Left lung (tissue), 10 donors: ENCODE results near the gene VAV3. TPM values are rescaled to one million over a fixed set of nuclear protein-coding genes. Genes with fewer than 3 reads are reported as not detected.

ENCODE experiments used
- ATAC-seq: fragments of 200-7000 bp; cut with Tn5 transposase; one replicate; pipeline ENCODE4 v1.9.1; 2020; ENCODE audit warnings: moderate library complexity
- DNase-seq, 4 donors: peaks; one replicate each; pipeline ENCODE4 v3.0.0-alpha.2; 2013 to 2020
- H3K27ac ChIP-seq, 2 donors: fragments of 200-600 bp; sonication (generic) in 1 of 2; one replicate each; pipeline versions ENCODE4 v1.5.0 to v1.8.0; 2020 to 2021
- H3K27me3 ChIP-seq, 2 donors: fragments of 200-600 bp; sonication (generic) in 1 of 2; one replicate each; pipeline versions ENCODE4 v1.5.0 to v1.8.0; 2020 to 2021
- H3K36me3 ChIP-seq, 2 donors: fragments of 200-600 bp; sonication (generic) in 1 of 2; one replicate each; pipeline versions ENCODE4 v1.5.0 to v1.8.0; 2020 to 2021
- H3K4me1 ChIP-seq, 2 donors: fragments of 200-600 bp; one replicate each; pipeline ENCODE4 v1.8.0; 2021
- H3K4me3 ChIP-seq, 2 donors: fragments of 200-600 bp; sonication (generic) in 1 of 2; one replicate each; pipeline versions ENCODE4 v1.5.0 to v1.8.0; 2020 to 2021; ENCODE audit warnings: mild to moderate bottlenecking in 1 of 2
- H3K9me3 ChIP-seq, 2 donors: fragments of 200-600 bp; sonication (generic) in 1 of 2; one replicate each; pipeline versions ENCODE4 v1.5.0 to v1.8.0; 2020 to 2021
- intact Hi-C, 2 donors: fragments of 100-400 bp; cut with DNase I; formaldehyde crosslinking; loops; one replicate each; pipeline versions ENCODE4 v1.11.2 to v1.14.2; 2022
- polyA plus RNA-seq, 6 donors: library from polyadenylated mRNA; unstranded; fragments of 120-200 nt; gene quantifications; one replicate each; pipeline ENCODE4 v1.2.1, GENCODE V29; 2013; ENCODE audit not compliant: insufficient read length in 6 of 6
- total RNA-seq, 2 donors: library from RNA; stranded (reverse); fragmentation: NEBNext Ultra II Directional; extraction: Animal tissue kit (Norgen Biotek cat#: 25700); gene quantifications; one replicate each; pipeline ENCODE4 v1.2.1, GENCODE V29; 2021
- TF ChIP-seq, protein P1 (sequence below), 2 donors: fragments of 200-600 bp; sonication (generic) in 1 of 2; IDR thresholded peaks; one replicate each; pipeline versions ENCODE4 v1.5.0 to v1.8.0; 2021; ENCODE audit warnings: antibody characterized with exemption in 2 of 2
- donor health status: DM: no; HTN: yes; CAD: no.
- donor health status: DM: no; HTN: no; CAD: no.

Gene VAV3
- total and polyA plus RNA-seq, 8 donors: 5.3 to 14.5 (median 7.2) TPM

- Histone ChIP-seq H3K4me3 (no peak overlapping the region), H3K27me3 (no peaks in the 10 kb centered on the region), H3K36me3 (no peaks in the 10 kb centered on the region), H3K4me1 (no peaks in the 10 kb centered on the region), H3K27ac (no peak overlapping the region), H3K9me3 (no peaks in the 10 kb centered on the region)
- DNase-seq: peak in 2 of 4 donors; percentile 15 to 56
- peak; percentile 79 for ATAC-seq
- TF ChIP-seq, protein P1, sequence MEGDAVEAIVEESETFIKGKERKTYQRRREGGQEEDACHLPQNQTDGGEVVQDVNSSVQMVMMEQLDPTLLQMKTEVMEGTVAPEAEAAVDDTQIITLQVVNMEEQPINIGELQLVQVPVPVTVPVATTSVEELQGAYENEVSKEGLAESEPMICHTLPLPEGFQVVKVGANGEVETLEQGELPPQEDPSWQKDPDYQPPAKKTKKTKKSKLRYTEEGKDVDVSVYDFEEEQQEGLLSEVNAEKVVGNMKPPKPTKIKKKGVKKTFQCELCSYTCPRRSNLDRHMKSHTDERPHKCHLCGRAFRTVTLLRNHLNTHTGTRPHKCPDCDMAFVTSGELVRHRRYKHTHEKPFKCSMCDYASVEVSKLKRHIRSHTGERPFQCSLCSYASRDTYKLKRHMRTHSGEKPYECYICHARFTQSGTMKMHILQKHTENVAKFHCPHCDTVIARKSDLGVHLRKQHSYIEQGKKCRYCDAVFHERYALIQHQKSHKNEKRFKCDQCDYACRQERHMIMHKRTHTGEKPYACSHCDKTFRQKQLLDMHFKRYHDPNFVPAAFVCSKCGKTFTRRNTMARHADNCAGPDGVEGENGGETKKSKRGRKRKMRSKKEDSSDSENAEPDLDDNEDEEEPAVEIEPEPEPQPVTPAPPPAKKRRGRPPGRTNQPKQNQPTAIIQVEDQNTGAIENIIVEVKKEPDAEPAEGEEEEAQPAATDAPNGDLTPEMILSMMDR (IDR thresholded peaks at IDR 0.05): no peak
- intact Hi-C loops: no loop called here
Measured at GRCh38 chr1:107692580-107693345, 272.2 kb downstream of the VAV3 start.

GRCh38 chr1:107691540-107691939, 273.4 kb downstream of the VAV3 start:
- H3K4me3 ChIP-seq: no peak overlapping the region
- ATAC-seq (peak; percentile 60), DNase-seq (no peak)
- H3K27ac ChIP-seq: no peak overlapping the region
- H3K27me3 ChIP-seq: no peaks in the 10 kb centered on the region
- H3K4me1 ChIP-seq: no peaks in the 10 kb centered on the region
- TF ChIP-seq, protein P1 (IDR thresholded peaks at IDR 0.05): no peak
- no peaks in the 10 kb centered on the region for H3K36me3 ChIP-seq
- H3K9me3 ChIP-seq: no peaks in the 10 kb centered on the region
- intact Hi-C loops: no loop called here

GRCh38 chr1:107690491-107690890, 274.5 kb downstream of the VAV3 start:
- Histone ChIP-seq H3K9me3 (no peaks in the 10 kb centered on the region), H3K27me3 (no peaks in the 10 kb centered on the region), H3K4me1 (no peaks in the 10 kb centered on the region), H3K27ac (no peak overlapping the region), H3K4me3 (no peak overlapping the region), H3K36me3 (no peaks in the 10 kb centered on the region)
- intact Hi-C loops: no loop called here
- ATAC-seq: no peak
- no peak for DNase-seq
- TF ChIP-seq, protein P1 (IDR thresholded peaks at IDR 0.05): no peak

DNA sequence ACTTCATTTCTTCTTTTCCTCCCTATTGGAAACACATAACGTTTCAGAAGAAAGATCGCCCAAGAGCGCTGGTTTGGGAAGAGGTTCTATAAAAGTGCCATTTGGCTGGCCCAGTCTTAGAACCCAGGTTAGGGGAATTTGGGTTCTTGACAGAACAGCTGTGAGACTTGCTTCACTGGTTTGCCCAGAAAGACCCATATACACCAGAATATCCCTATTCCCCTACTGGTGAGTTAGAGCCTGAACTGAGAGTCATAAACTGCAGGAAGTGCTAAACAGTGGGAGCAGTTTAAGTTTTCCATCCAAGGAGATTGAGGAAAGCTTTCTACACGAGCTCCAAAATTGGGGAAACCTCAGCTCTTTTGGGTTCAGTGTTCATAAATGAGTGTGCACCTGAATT, 275.2 kb downstream of the VAV3 start:
- H3K9me3 ChIP-seq: no peaks in the 10 kb centered on the region
- no peak overlapping the region for H3K27ac ChIP-seq
- intact Hi-C loops: no loop called here
- no peaks in the 10 kb centered on the region for H3K36me3 ChIP-seq
- no peaks in the 10 kb centered on the region for H3K27me3 ChIP-seq
- ATAC-seq (no peak), DNase-seq (no peak)
- H3K4me3 ChIP-seq: no peak overlapping the region
- H3K4me1 ChIP-seq: no peaks in the 10 kb centered on the region
- TF ChIP-seq, protein P1 (IDR thresholded peaks at IDR 0.05): no peak

- Histone ChIP-seq H3K4me1 (no peaks in the 10 kb centered on the region), H3K27ac (no peak overlapping the region), H3K36me3 (no peaks in the 10 kb centered on the region), H3K4me3 (no peak overlapping the region), H3K9me3 (no peaks in the 10 kb centered on the region), H3K27me3 (no peaks in the 10 kb centered on the region)
- TF ChIP-seq, protein P1 (IDR thresholded peaks at IDR 0.05): no peak
- ATAC-seq: no peak
- intact Hi-C loops: no loop called here
- no peak for DNase-seq
Measured at GRCh38 chr1:107689159-107689558, 275.8 kb downstream of the VAV3 start.
